Renal cortical epithelial cell (primary cell): ENCODE data around the gene LILRA5. TPM values are rescaled to one million over a fixed set of nuclear protein-coding genes. Genes with fewer than 3 reads are reported as not detected.
A peak's percentile ranks its signal among the peaks of the same experiment; 100 is the strongest.
"Not testable (repeated sequence)": the region's sequence is repeated elsewhere in the genome, so short reads cannot be mapped to it uniquely, and the experiment has no call there.

Source experiments
- DNase-seq: peaks from one replicate; pipeline ENCODE4 v3.0.0-alpha.2; 2011; ENCODE audit warnings: low read depth
- total RNA-seq: library from RNA; depleted of rRNA; stranded (reverse); fragments of >200 nt; gene quantifications from 2 replicates; pipeline ENCODE4 v1.2.3, GENCODE V29; 2014

LILRA5 gene
- total RNA-seq, 1 donor from 2014 or later = not detected

DNA sequence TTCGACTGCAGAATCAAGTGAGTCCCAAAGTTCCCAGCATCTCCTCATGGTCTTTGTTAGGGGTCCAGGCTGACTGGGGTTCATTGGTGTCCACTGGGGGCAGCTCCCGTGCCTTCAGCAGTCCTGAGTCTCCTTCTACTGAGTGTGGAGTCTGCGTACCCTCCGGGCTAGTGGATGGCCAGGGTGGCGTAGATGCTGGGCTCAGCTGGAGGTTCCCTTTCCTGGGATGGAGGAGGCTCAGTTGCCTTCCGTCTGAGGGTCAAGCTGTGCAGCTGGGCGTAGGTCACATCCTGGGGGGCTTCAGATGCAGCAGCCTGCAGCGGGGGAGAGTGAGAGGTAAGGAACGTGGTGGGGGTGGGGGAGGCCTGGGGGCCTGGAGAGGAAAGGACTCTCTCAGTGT, 38.5 kb downstream of the LILRA5 start:
- not testable (repeated sequence) for DNase-seq

DNA sequence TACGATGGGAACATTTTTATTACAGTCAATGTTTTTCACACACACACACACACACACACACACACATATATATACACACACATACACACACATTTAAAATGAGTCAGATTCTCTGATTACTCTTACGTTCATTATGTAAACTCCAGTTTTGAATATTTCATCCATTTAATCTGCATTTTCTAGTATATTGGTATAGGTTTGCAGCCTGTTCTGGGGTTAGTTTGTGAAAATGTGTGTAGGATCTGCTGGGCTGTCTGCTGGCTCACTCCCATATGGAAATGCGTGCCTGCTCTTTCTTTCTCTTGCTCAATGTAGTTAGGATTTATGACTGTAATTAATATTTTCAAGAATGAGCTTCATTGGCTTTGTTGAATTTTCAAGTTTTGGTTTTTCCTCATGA, 39.1 kb downstream of the LILRA5 start:
- no peak for DNase-seq

DNA sequence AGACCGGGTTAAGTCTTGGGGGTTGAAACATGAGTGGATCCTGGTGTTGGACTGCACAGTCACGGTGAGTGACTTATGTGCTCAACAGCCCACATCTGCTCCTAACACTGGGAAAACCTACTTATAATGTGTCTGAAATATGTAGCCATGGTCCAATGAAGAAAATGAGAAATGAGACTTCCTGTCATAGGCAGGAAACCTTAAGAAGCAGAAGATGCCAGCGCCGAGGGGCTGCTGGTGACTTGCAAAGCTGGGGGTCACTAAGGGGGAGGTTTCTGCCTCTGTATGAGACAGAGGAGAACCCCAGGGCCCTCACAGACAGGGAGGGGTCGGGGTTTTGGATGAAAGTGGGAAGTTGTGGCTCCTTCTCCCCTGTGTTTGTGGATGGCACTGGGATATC, 40.8 kb downstream of the LILRA5 start:
- DNase-seq = not testable (repeated sequence)

DNA sequence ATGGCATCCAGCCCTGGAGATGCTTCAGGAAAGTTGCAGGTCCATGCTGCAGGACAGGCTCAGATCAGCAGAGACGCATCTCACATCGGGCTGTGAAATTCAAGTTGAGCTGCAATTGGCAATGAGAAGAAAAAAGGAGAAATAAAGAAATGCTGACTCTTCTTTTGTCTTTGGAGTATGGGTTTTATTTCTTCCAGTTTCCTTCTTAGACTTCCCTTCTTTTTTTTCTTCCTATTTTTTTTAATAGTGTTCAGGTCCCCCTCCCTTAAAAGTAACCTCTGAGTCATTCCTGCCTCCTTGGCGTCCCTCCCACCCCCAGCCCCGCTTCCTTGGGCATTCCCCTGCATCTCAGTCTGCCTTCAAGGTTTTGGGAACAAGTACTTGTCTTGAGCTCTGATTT, 41.4 kb downstream of the LILRA5 start:
- DNase-seq = not testable (repeated sequence)

DNA sequence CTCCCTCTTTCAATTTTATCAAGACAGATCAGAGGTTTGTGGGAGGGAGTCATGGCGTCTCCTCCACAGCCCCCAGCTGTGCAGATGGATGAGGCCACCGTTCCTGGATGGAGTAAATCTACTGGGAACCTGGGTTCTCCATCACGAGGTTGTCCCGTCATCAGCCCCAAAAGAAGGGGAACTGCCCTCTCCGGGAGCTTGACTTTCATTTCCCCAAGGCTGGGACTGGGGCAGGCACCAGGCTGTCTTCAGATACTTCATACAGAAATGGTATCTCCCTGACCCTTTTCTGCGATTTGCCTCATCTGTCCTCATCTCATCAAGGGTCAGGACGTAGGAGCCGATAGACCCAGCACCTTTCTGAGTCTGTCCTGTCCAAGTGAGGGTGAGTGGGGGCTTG, 41.9 kb downstream of the LILRA5 start:
- no peak for DNase-seq

DNA sequence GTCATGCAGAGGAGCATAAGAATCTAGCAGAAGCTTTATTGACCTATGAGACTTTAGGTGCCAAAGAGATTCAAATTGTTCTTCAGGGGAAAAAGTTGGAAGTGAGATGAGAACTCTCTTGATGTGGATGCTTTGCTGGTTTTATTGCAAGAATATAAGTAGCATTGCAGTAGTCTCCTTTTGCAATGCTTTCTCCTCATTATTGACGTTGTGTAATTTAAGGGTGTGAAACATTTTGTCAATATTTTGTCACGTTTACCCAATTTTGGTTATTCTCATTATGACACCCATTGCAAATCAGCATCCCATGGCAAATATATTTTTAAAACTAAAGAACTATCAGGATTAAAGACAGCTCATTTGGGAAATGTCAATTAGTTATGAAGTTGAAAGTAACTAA, 44.0 kb downstream of the LILRA5 start:
- DNase-seq = no peak

DNA sequence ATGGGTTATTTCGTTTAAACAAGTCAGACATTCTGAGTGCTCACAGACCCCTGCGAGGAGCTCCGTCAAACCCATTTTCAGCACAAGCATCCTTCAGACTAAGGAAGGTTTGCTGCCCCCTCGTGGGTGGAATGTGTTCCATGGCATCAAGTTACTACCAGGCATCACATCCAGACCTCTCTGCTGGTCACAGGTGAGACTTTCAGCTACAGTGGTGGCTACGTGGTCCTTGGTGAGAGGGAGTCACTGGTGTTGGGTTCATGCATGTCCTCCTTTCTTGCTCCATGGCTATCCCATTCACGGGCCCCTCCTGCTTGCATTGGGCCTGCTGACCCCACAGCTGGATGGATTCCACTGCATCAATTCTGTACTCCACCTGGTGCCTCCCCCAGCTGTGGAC, 46.8 kb downstream of the LILRA5 start:
- peak; percentile 58 for DNase-seq

DNA sequence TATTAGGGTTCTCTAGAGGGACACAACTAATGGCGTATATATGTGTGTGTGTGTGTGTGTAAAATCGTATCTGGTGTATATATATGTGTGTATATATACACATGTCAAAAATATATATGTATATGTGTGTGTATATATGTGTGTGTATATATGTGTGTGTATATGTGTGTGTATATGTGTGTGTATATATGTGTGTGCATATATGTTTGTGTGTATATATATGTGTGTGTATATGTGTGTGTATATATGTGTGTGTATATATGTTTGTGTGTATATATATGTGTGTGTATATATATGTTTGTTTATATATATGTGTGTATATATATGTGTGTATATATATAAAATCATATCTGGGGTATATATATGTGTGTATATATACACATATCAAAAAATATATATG, 50.5 kb downstream of the LILRA5 start:
- DNase-seq = no peak

DNA sequence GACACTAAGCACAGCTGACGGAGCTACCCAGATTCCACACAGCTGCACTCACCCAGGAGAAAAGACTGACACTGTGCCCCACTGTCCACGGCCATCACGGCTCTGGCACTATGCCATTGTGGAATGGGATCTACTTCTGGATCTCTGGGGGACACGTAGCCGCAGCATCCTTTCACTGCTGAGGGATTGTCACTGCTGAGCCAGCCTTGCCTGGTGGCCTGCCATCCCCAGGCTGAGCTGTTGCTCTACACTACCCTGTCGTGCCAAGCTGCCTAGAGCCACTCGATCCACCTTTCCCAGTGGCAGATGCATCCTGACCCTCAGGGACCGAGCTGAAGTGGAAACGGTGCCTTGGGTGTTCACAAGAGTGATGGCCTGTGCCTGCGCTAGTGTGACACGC, 50.9 kb downstream of the LILRA5 start:
- DNase-seq = no peak

DNA sequence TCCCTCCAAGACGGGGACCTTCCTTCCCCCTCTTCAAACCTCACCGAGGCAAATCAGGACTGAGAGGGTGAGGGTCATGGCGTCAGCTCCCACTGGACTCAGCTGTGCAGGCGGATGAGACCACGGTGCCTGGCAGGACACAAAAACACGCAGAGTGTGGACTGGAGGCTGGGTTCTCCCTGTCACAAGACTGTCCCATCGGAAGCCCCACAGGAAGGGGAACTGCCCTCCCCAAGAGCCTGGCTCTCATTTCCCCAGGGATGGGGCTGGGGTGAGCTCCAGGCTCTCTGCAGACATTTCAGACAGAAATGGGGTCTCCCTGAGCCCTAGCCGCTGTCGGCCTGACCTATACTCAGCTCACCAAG, 55.9 kb downstream of the LILRA5 start, which contains the start of gene LILRB5:
LILRB5 (minus strand) TSS at position 158 of the 365 bp plus-strand sequence; CDS start at position 78, 80 bp downstream.
- DNase-seq = no peak

Other genes with a start within 250 kb of the LILRA5 start
- gene VSTM1, start 249.3 kb downstream of the LILRA5 start, total RNA-seq = not detected in 2 replicates
- not detected in 2 replicates for gene TARM1, start 231.8 kb downstream of the LILRA5 start, total RNA-seq
- gene OSCAR, start 212.4 kb downstream of the LILRA5 start, total RNA-seq = 1.1 TPM in 1 of 2 replicates, not detected in the other
- 4.3 and 8.0 TPM in 2 replicates for gene NDUFA3, start 210.3 kb downstream of the LILRA5 start, total RNA-seq
- gene TFPT, start 197.5 kb downstream of the LILRA5 start, total RNA-seq = 13.8 and 23.1 TPM in 2 replicates
- 70.8 and 90.6 TPM in 2 replicates for gene PRPF31, start 197.4 kb downstream of the LILRA5 start, total RNA-seq
- 8.5 and 50.0 TPM in 2 replicates for gene CNOT3, start 175.4 kb downstream of the LILRA5 start, total RNA-seq
- gene LENG1, start 153.4 kb downstream of the LILRA5 start, total RNA-seq = 4.0 and 7.3 TPM in 2 replicates
- gene TMC4, start 140.0 kb downstream of the LILRA5 start, total RNA-seq = 1.8 and 21.9 TPM in 2 replicates
- 32.6 and 132 TPM in 2 replicates for gene MBOAT7, start 123.6 kb downstream of the LILRA5 start, total RNA-seq
- 82.5 and 151 TPM in 2 replicates for gene TSEN34, start 121.9 kb downstream of the LILRA5 start, total RNA-seq
- gene RPS9, start 112.3 kb downstream of the LILRA5 start, total RNA-seq = 1,053 and 1,700 TPM in 2 replicates
- not detected in 2 replicates for gene LILRB3, start 90.2 kb downstream of the LILRA5 start, total RNA-seq
- not detected in 2 replicates for gene LILRA6, start 70.4 kb downstream of the LILRA5 start, total RNA-seq
- not detected in 2 replicates for gene LILRB5, start 55.9 kb downstream of the LILRA5 start, total RNA-seq
- gene LILRB2, start 32.1 kb downstream of the LILRA5 start, total RNA-seq = not detected in 2 replicates
- gene LILRA4, start 26.0 kb upstream of the LILRA5 start, total RNA-seq = not detected in 2 replicates
- not detected in 2 replicates for gene LAIR1, start 51.8 kb upstream of the LILRA5 start, total RNA-seq
- not detected in 2 replicates for gene TTYH1, start 102.3 kb upstream of the LILRA5 start, total RNA-seq
- gene LENG8, start 136.0 kb upstream of the LILRA5 start, total RNA-seq = 26.7 and 52.5 TPM in 2 replicates
- 7.7 and 9.6 TPM in 2 replicates for gene LENG9, start 150.6 kb upstream of the LILRA5 start, total RNA-seq
- gene CDC42EP5, start 160.1 kb upstream of the LILRA5 start, total RNA-seq = 4.7 and 26.7 TPM in 2 replicates
- not detected in 2 replicates for gene LAIR2, start 189.7 kb upstream of the LILRA5 start, total RNA-seq